ENCODE results near the gene PLXDC1. TPM values are rescaled to one million over a fixed set of nuclear protein-coding genes. Genes with fewer than 3 reads are reported as not detected.

Gene PLXDC1
- total and polyA plus RNA-seq, 2 of the 13 experiments (the other 11 are each of a cell fraction or from before 2014, with no cell fraction given) = not detected

- Histone ChIP-seq H2AFZ (ENCODE audit: low read length) (no peak overlapping the region), H3K27me3 (ENCODE audit: control insufficient read depth in 1 of 2, insufficient read depth in 2 of 2, low read length in 2 of 2) (peaks cover 5 to 56% of the 10 kb centered on the region in 2 experiments; a peak in 4 of 5 replicates), H3K9me3 (ENCODE audit: low read length) (no peaks in the 10 kb centered on the region), H3K9ac (ENCODE audit: insufficient read depth, low read depth, low read length) (no peak overlapping the region), H3K36me3 (replicated peaks in 1 of 2; ENCODE audit: control insufficient read depth in 1 of 2, insufficient read depth in 2 of 2, low read length in 2 of 2) (no peaks in the 10 kb centered on the region), H4K20me1 (ENCODE audit: insufficient read depth, low read length) (no peaks in the 10 kb centered on the region), H3K4me2 (ENCODE audit: low read depth, low read length) (no peak overlapping the region), H3K79me2 (ENCODE audit: insufficient read depth, low read length) (no peaks in the 10 kb centered on the region), H3K4me1 (ENCODE audit: insufficient read depth, low read length) (no peaks in the 10 kb centered on the region), H3K27ac (ENCODE audit: extremely low read length, insufficient read depth, low read length) (no peak overlapping the region), H3K4me3 (replicated peaks in 1 of 3; ENCODE audit: insufficient read depth in 1 of 3, low read depth in 2 of 3, low read length in 3 of 3) (no peak overlapping the region)
- in situ Hi-C loops (cut with HindIII; ENCODE audit: extremely low pct_ligation_motif_present, low pct_unique_long_range_greater_than_20kb) = no loop called here
- no TSS peak for BruUV-seq (replicated peaks)
- FAIRE-seq (no peak), DNase-seq (ENCODE audit: low spot score) (no peak), ATAC-seq (no peak)
- ChIA-PET POLR2A (no interaction called here), CTCF (ENCODE audit: low intra/inter-chr PET ratio, low total read pairs) (no interaction called here)
- WGBS (ENCODE audit: low lambda C conversion rate) = 69% methylated on average over 7 of the region's 9 CpGs
- intact Hi-C loops (cut with micrococcal nuclease; ENCODE audit: unreplicated experiment) = no loop called here
- TF ChIP-seq NFYC (CRISPR knock-in tag; IDR thresholded peaks at IDR 0.05) = no peak
- no peak for TF ChIP-seq GABPB1 (CRISPR knock-in tag; IDR thresholded peaks at IDR 0.05)
- TF ChIP-seq GMEB1 (CRISPR knock-in tag; IDR thresholded peaks at IDR 0.05; ENCODE audit: borderline replicate concordance) = no peak
- TF ChIP-seq KMT2A (CRISPR knock-in tag; IDR thresholded peaks at IDR 0.05) = no peak
- TF ChIP-seq, protein P1, sequence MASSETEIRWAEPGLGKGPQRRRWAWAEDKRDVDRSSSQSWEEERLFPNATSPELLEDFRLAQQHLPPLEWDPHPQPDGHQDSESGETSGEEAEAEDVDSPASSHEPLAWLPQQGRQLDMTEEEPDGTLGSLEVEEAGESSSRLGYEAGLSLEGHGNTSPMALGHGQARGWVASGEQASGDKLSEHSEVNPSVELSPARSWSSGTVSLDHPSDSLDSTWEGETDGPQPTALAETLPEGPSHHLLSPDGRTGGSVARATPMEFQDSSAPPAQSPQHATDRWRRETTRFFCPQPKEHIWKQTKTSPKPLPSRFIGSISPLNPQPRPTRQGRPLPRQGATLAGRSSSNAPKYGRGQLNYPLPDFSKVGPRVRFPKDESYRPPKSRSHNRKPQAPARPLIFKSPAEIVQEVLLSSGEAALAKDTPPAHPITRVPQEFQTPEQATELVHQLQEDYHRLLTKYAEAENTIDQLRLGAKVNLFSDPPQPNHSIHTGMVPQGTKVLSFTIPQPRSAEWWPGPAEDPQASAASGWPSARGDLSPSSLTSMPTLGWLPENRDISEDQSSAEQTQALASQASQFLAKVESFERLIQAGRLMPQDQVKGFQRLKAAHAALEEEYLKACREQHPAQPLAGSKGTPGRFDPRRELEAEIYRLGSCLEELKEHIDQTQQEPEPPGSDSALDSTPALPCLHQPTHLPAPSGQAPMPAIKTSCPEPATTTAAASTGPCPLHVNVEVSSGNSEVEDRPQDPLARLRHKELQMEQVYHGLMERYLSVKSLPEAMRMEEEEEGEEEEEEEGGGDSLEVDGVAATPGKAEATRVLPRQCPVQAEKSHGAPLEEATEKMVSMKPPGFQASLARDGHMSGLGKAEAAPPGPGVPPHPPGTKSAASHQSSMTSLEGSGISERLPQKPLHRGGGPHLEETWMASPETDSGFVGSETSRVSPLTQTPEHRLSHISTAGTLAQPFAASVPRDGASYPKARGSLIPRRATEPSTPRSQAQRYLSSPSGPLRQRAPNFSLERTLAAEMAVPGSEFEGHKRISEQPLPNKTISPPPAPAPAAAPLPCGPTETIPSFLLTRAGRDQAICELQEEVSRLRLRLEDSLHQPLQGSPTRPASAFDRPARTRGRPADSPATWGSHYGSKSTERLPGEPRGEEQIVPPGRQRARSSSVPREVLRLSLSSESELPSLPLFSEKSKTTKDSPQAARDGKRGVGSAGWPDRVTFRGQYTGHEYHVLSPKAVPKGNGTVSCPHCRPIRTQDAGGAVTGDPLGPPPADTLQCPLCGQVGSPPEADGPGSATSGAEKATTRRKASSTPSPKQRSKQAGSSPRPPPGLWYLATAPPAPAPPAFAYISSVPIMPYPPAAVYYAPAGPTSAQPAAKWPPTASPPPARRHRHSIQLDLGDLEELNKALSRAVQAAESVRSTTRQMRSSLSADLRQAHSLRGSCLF (CRISPR knock-in tag; IDR thresholded peaks at IDR 0.05; ENCODE audit: borderline replicate concordance) = no peak
- no peak for TF ChIP-seq ZMYM3 (CRISPR knock-in tag; IDR thresholded peaks at IDR 0.05)
- TF ChIP-seq ZFP36L2 (CRISPR knock-in tag; IDR thresholded peaks at IDR 0.05) = no peak
- TF ChIP-seq POLR2AphosphoS2 (IDR thresholded peaks at IDR 0.05; ENCODE audit: low read depth, low read length) = no peak
- TF ChIP-seq, protein P2, sequence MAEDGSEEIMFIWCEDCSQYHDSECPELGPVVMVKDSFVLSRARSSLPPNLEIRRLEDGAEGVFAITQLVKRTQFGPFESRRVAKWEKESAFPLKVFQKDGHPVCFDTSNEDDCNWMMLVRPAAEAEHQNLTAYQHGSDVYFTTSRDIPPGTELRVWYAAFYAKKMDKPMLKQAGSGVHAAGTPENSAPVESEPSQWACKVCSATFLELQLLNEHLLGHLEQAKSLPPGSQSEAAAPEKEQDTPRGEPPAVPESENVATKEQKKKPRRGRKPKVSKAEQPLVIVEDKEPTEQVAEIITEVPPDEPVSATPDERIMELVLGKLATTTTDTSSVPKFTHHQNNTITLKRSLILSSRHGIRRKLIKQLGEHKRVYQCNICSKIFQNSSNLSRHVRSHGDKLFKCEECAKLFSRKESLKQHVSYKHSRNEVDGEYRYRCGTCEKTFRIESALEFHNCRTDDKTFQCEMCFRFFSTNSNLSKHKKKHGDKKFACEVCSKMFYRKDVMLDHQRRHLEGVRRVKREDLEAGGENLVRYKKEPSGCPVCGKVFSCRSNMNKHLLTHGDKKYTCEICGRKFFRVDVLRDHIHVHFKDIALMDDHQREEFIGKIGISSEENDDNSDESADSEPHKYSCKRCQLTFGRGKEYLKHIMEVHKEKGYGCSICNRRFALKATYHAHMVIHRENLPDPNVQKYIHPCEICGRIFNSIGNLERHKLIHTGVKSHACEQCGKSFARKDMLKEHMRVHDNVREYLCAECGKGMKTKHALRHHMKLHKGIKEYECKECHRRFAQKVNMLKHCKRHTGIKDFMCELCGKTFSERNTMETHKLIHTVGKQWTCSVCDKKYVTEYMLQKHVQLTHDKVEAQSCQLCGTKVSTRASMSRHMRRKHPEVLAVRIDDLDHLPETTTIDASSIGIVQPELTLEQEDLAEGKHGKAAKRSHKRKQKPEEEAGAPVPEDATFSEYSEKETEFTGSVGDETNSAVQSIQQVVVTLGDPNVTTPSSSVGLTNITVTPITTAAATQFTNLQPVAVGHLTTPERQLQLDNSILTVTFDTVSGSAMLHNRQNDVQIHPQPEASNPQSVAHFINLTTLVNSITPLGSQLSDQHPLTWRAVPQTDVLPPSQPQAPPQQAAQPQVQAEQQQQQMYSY (CRISPR knock-in tag; IDR thresholded peaks at IDR 0.05) = no peak
- no peak for TF ChIP-seq ZNF784 (CRISPR knock-in tag; IDR thresholded peaks at IDR 0.05; ENCODE audit: borderline replicate concordance)
- no peak for TF ChIP-seq HOXA7 (CRISPR knock-in tag; IDR thresholded peaks at IDR 0.05)
- no peak for TF ChIP-seq GRHL1 (CRISPR knock-in tag; conservative IDR thresholded peaks at IDR 0.05)
These were observed 11.9 kb downstream of the PLXDC1 start for GRCh38 chr17:39139561-39139960.
